NB4 (cell line): ENCODE data around the gene GPC3.

ENCODE experiments used
- CTCF ChIP-seq: IDR thresholded peaks from one replicate; pipeline ENCODE4 v1.5.1; 2012; ENCODE audit warnings: low read depth, low read length
- POLR2A ChIP-seq: IDR thresholded peaks from 2 replicates; pipeline ENCODE4 v1.6.1; 2011; ENCODE audit warnings: mild to moderate bottlenecking; ENCODE audit not compliant: insufficient read length; ENCODE audit errors: extremely low read depth

- TF ChIP-seq CTCF (no peak), POLR2A (no peak)
Measured at GRCh38 chrX:133638285-133638684, 347.1 kb downstream of the GPC3 start.
